GM18520 (cell line): ENCODE results near the gene ALDOB.
"Not testable (repeated sequence)": the region's sequence is repeated elsewhere in the genome, so short reads cannot be mapped to it uniquely, and the experiment has no call there.

Source experiments
- ATAC-seq: cut with Tn5 transposase; IDR thresholded peaks from one replicate; pipeline ENCODE4 v1.9.1; 2021; ENCODE audit not compliant: unreplicated experiment

The ALDOB gene

GRCh38 chr9:101388507-101388993 lies 47.0 kb downstream of the ALDOB start:
- ATAC-seq = no peak

GRCh38 chr9:101387871-101388506 lies 47.6 kb downstream of the ALDOB start:
- ATAC-seq = no peak

DNA sequence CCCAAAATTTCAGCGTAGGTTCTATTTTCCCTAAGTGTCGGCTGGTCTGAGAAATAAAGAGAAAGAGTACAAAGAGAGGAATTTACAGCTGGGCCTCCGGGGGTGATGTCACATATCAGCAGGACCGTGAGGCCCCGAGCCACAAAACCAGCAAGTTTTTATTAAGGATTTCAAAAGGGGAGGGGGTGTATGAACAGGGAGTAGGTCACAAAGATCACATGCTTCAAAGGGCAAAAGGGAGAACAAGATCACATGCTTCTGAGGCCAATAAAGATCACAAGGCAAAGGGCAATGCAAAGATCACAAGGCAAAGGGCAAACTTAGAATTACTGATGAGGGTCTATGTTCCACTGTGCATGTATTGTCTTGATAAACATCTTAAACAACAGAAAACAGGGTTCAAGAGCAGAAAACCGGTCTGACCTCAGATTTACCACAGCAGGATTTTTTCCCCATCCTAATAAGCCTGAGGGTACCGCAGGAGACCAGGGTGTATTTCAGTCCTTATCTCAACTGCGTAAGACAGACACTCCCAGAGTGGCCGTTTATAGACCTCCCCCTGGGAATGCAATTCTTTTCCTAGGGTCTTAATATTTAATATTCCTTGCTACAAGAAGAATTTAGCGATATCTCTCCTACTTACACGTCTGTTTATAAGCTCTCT lies 50.6 kb downstream of the ALDOB start, which contains the start of gene BAAT:
BAAT (minus strand) TSS at position 134 of the 664 bp plus-strand sequence. CDS start 13,602 bp downstream, outside the sequence.
- ATAC-seq = not testable (repeated sequence)

- no peak for ATAC-seq
These were observed 52.2 kb downstream of the ALDOB start for GRCh38 chr9:101383361-101383760.

GRCh38 chr9:101381833-101382342 lies 53.7 kb downstream of the ALDOB start:
- ATAC-seq = no peak

DNA sequence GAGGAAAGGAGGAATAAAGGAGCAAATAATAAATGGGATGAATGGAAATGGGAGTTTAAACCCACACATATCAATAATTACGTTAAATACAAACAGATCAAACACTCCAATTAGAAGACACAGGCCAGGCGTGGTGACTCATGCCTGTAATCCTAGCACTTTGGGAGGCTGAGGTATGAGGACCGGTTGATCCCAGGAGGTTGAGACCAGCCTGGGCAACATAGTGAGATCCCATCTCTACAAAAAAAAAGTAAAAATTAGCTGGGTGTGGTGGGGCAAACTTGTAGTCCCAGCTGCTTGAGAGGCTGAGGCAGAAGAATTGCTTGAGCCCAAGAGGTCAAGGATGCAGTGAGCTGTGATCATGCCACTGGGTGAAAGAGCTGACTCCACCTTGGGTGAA lies 54.5 kb downstream of the ALDOB start:
- ATAC-seq = no peak

DNA sequence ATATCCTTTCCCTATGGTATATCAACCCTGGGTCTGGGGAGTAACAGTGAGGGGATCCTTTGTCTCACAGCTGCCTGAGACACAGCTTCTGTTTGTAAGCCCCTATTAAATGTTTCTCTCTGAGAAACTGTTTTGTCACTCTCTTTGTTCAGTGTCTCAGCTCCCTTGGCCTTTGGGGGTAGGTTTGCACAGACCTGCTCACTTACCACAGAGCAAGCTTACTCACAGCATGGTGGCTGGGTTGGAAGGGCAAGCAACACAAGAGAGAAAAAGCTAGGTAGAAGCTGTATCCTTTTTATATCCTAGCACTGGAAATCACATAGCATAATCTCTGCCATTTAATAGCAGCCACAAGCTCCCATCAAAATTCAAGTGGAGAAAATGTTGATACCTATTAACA lies 55.3 kb downstream of the ALDOB start:
- no peak for ATAC-seq

- ATAC-seq = no peak
These were observed 59.3 kb downstream of the ALDOB start for GRCh38 chr9:101376111-101376848.

GRCh38 chr9:101375546-101375945 lies 60.0 kb downstream of the ALDOB start:
- no peak for ATAC-seq

DNA sequence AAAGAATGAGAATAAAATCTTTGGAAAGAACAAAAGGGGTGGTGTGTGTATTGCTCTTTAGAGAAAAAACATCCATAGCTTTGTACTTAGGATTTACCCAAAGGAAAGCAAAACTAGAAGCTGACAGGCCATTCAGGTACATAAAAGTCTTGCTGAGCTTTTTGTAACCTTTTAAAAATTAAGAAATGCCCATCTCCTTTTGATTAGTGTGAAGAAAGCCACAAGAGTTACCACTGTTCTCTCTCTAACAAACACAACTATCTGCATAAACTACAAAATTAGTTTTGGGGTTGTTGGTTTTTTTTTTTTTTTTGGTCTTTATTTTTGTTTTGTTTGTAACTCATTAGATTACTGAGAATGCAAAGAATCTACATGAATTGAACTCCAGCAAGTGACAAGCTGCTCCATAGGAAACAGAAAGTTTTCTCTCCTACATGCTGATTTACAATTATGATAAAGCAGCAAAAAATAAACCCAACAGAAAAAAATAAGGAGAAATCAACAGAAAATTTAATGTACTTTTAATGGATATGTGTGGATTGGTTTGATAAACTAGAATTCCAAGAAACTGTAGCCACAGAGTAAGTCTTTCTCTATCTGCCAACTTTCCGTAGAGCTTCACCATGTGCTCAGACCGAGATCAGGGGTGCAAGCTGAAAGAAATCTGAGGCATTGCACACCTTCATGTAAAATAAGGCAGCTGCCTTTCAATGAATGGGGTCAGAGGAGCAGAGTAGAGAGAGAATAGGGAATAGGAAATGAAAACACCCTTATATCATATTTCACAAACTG lies 63.1 kb downstream of the ALDOB start:
- no peak for ATAC-seq

DNA sequence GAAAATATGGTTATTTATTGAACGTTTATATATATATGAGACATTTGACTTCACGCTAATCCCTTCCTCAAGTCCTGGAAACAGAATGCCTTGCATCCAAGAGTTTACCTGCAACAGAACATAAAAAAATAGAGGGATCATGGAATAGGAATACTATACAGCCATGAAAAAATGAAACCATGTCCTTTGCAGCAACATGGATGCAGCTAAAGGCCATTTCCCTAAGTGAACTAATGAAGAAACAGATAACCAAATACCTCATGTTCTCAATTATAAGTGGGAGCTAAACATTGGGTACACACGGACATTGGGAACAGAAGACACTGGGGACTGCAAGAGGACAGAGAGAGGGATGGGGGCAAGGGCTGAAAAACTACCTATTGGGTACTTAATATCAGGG lies 63.8 kb downstream of the ALDOB start:
- no peak for ATAC-seq
